Astrocyte (in vitro differentiated cells and primary cell): Measurements from ENCODE around the gene SUV39H2. TPM values are rescaled to one million over a fixed set of nuclear protein-coding genes. Genes with fewer than 3 reads are reported as not detected.

Experiments
- DNase-seq: peaks from one replicate; pipeline ENCODE4 v3.0.0-alpha.2; 2010; ENCODE audit warnings: low read depth
- FAIRE-seq: peaks from 2 replicates; lab custom pipeline; 2011; peaks lifted over from hg19 to GRCh38; lab: Jason Lieb, UNC
- H2AFZ ChIP-seq: 2 replicates; pipeline ENCODE4 v1.6.0; 2012; ENCODE audit warnings: low read depth, low read length, inconsistent platforms
- H3K27ac ChIP-seq: 2 replicates; pipeline ENCODE4 v1.5.1; 2011; ENCODE audit warnings: low read depth, low read length, inconsistent platforms
- H3K27me3 ChIP-seq: 2 replicates; pipeline ENCODE4 v1.6.0; 2011; ENCODE audit warnings: low read length, inconsistent platforms; ENCODE audit not compliant: insufficient read depth
- H3K36me3 ChIP-seq: 2 replicates; pipeline ENCODE4 v1.5.1; 2011; ENCODE audit warnings: low read length, inconsistent platforms; ENCODE audit not compliant: insufficient read depth
- H3K4me1 ChIP-seq: 2 replicates; pipeline ENCODE4 v1.5.1; 2011; ENCODE audit warnings: low read length, inconsistent platforms; ENCODE audit not compliant: insufficient read depth
- H3K4me2 ChIP-seq: 2 replicates; pipeline ENCODE4 v1.6.0; 2012; ENCODE audit warnings: low read length, inconsistent platforms
- H3K4me3 ChIP-seq: 2 replicates; pipeline ENCODE4 v1.5.1; 2011; ENCODE audit warnings: low read depth, mild to moderate bottlenecking, low read length, inconsistent platforms; ENCODE audit not compliant: insufficient read depth
- H3K79me2 ChIP-seq: 2 replicates; pipeline ENCODE4 v1.6.0; 2012; ENCODE audit warnings: mild to moderate bottlenecking, low read length, inconsistent platforms; ENCODE audit not compliant: insufficient read depth
- H3K9ac ChIP-seq: 2 replicates; pipeline ENCODE4 v1.6.0; 2012; ENCODE audit warnings: mild to moderate bottlenecking, low read length, inconsistent platforms
- H3K9me3 ChIP-seq: 2 replicates; pipeline ENCODE4 v1.5.1; 2012; ENCODE audit warnings: low read depth, mild to moderate bottlenecking, low read length, inconsistent platforms; ENCODE audit not compliant: insufficient read depth
- H4K20me1 ChIP-seq: 2 replicates; pipeline ENCODE4 v1.6.0; 2012; ENCODE audit warnings: low read length, inconsistent platforms; ENCODE audit not compliant: insufficient read depth
- H3K27ac Mint-ChIP-seq: one replicate; pipeline ENCODE4 v1.8.0; 2021; ENCODE audit warnings: mild to moderate bottlenecking, mixed read lengths; ENCODE audit not compliant: unreplicated experiment
- H3K27me3 Mint-ChIP-seq: one replicate; pipeline ENCODE4 v1.8.0; 2021; ENCODE audit warnings: low read depth, mixed read lengths; ENCODE audit not compliant: unreplicated experiment
- H3K36me3 Mint-ChIP-seq: one replicate; pipeline ENCODE4 v1.8.0; 2021; ENCODE audit warnings: low read depth, mixed read lengths; ENCODE audit not compliant: unreplicated experiment
- H3K4me1 Mint-ChIP-seq: one replicate; pipeline ENCODE4 v1.8.0; 2021; ENCODE audit warnings: low read depth, mixed read lengths; ENCODE audit not compliant: unreplicated experiment
- H3K4me3 Mint-ChIP-seq: one replicate; pipeline ENCODE4 v1.8.0; 2021; ENCODE audit warnings: mild to moderate bottlenecking, moderate library complexity, mixed read lengths; ENCODE audit not compliant: unreplicated experiment
- H3K9me3 Mint-ChIP-seq: one replicate; pipeline ENCODE4 v1.8.0; 2021; ENCODE audit warnings: mild to moderate bottlenecking, mixed read lengths; ENCODE audit not compliant: unreplicated experiment
- EZH2 ChIP-seq: IDR thresholded peaks from 2 replicates; pipeline ENCODE4 v1.6.1; 2012; ENCODE audit warnings: mild to moderate bottlenecking, low read length, inconsistent platforms; ENCODE audit not compliant: insufficient read depth
- total RNA-seq: library from RNA; stranded (reverse); gene quantifications from 2 replicates; pipeline ENCODE4 v1.2.1, GENCODE V29; 2021
- TF ChIP-seq, protein P1 (sequence below): IDR thresholded peaks from 2 replicates; pipeline ENCODE4 v1.5.1; 2011; ENCODE audit warnings: low read depth, mild to moderate bottlenecking, inconsistent platforms, low read length, moderate library complexity; ENCODE audit not compliant: insufficient read depth

The SUV39H2 gene
- total RNA-seq, 1 donor from 2014 or later, result 10.6 TPM

DNA sequence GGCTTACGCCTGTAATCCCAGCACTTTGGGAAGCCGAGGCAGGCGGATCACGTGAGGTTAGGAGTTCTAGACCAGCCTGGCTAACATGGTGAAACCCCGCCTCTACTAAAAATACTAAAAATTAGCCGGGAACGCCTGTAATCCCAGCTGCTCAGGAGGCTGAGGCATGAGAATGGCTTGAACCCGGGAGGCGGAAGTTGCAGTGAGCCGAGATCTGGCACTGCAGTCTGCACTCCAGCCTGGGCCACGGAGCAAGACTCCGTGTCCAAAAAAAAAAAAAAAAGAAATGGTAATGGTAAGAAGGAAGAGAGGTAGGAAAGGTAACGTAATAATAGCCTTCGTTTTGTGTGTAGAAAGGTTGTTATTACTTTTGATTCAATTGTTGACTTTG, 39.4 kb upstream of the SUV39H2 start:
- Mint-ChIP-seq H3K4me1 (peaks cover 2% of the 10 kb centered on the region), H3K36me3 (peaks cover 2% of the 10 kb centered on the region), H3K27ac (peak overlapping the region; percentile 89), H3K4me3 (peak overlapping the region; percentile 98), H3K9me3 (no peaks in the 10 kb centered on the region), H3K27me3 (no peaks in the 10 kb centered on the region)
- peak overlapping the region; percentile 92 for H3K4me2 ChIP-seq
- H3K27ac ChIP-seq, result peak overlapping the region; percentile 97
- H2AFZ ChIP-seq, result peak overlapping the region; percentile 96
- H3K36me3 ChIP-seq, result peaks cover 31% of the 10 kb centered on the region
- no peaks in the 10 kb centered on the region for H3K9me3 ChIP-seq
- H3K79me2 ChIP-seq, result peaks cover 36% of the 10 kb centered on the region
- no peaks in the 10 kb centered on the region for H3K27me3 ChIP-seq
- no peak for DNase-seq
- H4K20me1 ChIP-seq, result peaks cover 7% of the 10 kb centered on the region
- H3K4me1 ChIP-seq, result peaks cover 8% of the 10 kb centered on the region
- peak overlapping the region; percentile 94 for H3K4me3 ChIP-seq
- no peak for TF ChIP-seq EZH2
- TF ChIP-seq, protein P1, sequence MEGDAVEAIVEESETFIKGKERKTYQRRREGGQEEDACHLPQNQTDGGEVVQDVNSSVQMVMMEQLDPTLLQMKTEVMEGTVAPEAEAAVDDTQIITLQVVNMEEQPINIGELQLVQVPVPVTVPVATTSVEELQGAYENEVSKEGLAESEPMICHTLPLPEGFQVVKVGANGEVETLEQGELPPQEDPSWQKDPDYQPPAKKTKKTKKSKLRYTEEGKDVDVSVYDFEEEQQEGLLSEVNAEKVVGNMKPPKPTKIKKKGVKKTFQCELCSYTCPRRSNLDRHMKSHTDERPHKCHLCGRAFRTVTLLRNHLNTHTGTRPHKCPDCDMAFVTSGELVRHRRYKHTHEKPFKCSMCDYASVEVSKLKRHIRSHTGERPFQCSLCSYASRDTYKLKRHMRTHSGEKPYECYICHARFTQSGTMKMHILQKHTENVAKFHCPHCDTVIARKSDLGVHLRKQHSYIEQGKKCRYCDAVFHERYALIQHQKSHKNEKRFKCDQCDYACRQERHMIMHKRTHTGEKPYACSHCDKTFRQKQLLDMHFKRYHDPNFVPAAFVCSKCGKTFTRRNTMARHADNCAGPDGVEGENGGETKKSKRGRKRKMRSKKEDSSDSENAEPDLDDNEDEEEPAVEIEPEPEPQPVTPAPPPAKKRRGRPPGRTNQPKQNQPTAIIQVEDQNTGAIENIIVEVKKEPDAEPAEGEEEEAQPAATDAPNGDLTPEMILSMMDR, result no peak
- FAIRE-seq, result no peak
- peak overlapping the region; percentile 99 for H3K9ac ChIP-seq

DNA sequence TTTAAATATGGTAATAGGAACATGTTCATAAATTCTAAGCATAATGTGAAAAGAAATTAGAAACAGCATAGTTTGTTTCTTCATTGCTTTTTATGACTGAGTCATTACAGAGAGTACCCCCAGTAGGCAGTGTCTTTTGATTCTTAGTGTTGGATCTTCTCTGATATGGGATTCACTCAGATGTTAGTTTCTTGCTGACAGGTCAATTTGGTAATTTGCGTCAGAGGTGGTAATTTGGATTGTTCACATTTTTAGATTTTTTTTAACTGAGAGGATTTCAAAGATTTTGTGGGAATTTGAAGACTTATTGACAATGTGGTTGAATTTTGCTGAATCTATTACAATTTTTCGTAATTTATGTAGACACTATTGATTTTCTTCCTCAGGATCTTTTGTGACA, 38.5 kb upstream of the SUV39H2 start:
- Mint-ChIP-seq H3K9me3 (no peaks in the 10 kb centered on the region), H3K36me3 (peaks cover 5% of the 10 kb centered on the region), H3K27ac (no peak overlapping the region), H3K27me3 (no peaks in the 10 kb centered on the region), H3K4me1 (peaks cover 2% of the 10 kb centered on the region), H3K4me3 (no peak overlapping the region)
- peaks cover 36% of the 10 kb centered on the region for H3K79me2 ChIP-seq
- FAIRE-seq (no peak), DNase-seq (no peak)
- H3K4me3 ChIP-seq, result no peak overlapping the region
- H3K27ac ChIP-seq, result no peak overlapping the region
- no peak overlapping the region for H3K4me2 ChIP-seq
- peaks cover 8% of the 10 kb centered on the region for H3K4me1 ChIP-seq
- H4K20me1 ChIP-seq, result peaks cover 10% of the 10 kb centered on the region
- H3K36me3 ChIP-seq, result peaks cover 35% of the 10 kb centered on the region
- H3K9me3 ChIP-seq, result no peaks in the 10 kb centered on the region
- H3K27me3 ChIP-seq, result no peaks in the 10 kb centered on the region
- H2AFZ ChIP-seq, result no peak overlapping the region
- TF ChIP-seq, protein P1, result no peak
- no peak overlapping the region for H3K9ac ChIP-seq

GRCh38 chr10:14843327-14843988, 35.2 kb upstream of the SUV39H2 start:
- H3K36me3 ChIP-seq, result peaks cover 35% of the 10 kb centered on the region
- no peaks in the 10 kb centered on the region for H3K9me3 ChIP-seq
- FAIRE-seq (no peak), DNase-seq (no peak)
- no peaks in the 10 kb centered on the region for H3K4me1 ChIP-seq
- H3K79me2 ChIP-seq, result peaks cover 32% of the 10 kb centered on the region
- no peak overlapping the region for H3K4me2 ChIP-seq
- no peak overlapping the region for H3K27ac ChIP-seq
- peaks cover 5% of the 10 kb centered on the region for H3K36me3 Mint-ChIP-seq
- no peak overlapping the region for H3K4me3 ChIP-seq
- peaks cover 2% of the 10 kb centered on the region for H3K4me1 Mint-ChIP-seq
- H3K27me3 ChIP-seq, result no peaks in the 10 kb centered on the region
- H3K9me3 Mint-ChIP-seq, result no peaks in the 10 kb centered on the region
- no peaks in the 10 kb centered on the region for H3K27me3 Mint-ChIP-seq
- no peak overlapping the region for H3K4me3 Mint-ChIP-seq
- no peak overlapping the region for H3K27ac Mint-ChIP-seq
- no peak overlapping the region for H3K9ac ChIP-seq
- H2AFZ ChIP-seq, result no peak overlapping the region
- peaks cover 10% of the 10 kb centered on the region for H4K20me1 ChIP-seq
- TF ChIP-seq, protein P1, result no peak
